GM11168 (cell line): ENCODE measurements around the gene CCDC150.
"Not testable (repeated sequence)": the region's sequence is repeated elsewhere in the genome, so short reads cannot be mapped to it uniquely, and the experiment has no call there.

Experiments
- in situ Hi-C: fragments of 300-500 bp; cut with MboI; formaldehyde crosslinking; loops from one replicate; pipeline ENCODE4 v1.12.0; 2022; ENCODE audit warnings: low sequenced_read_pairs; ENCODE audit not compliant: unreplicated experiment

CCDC150 gene

GRCh38 chr2:196703695-196704094 is 64.2 kb downstream of the CCDC150 start:
- in situ Hi-C loops, result no loop called here

GRCh38 chr2:196710056-196710455 is 70.5 kb downstream of the CCDC150 start:
- in situ Hi-C loops, result not testable (repeated sequence)

- in situ Hi-C loops, result no loop called here
These were observed 72.1 kb downstream of the CCDC150 start for GRCh38 chr2:196711625-196712024.

GRCh38 chr2:196712867-196713266 is 73.4 kb downstream of the CCDC150 start:
- in situ Hi-C loops, result no loop called here

- in situ Hi-C loops, result no loop called here
These were observed 79.0 kb downstream of the CCDC150 start for GRCh38 chr2:196718419-196719109.

GRCh38 chr2:196719110-196719872 is 79.8 kb downstream of the CCDC150 start:
- in situ Hi-C loops, result no loop called here

GRCh38 chr2:196723571-196723970 is 84.1 kb downstream of the CCDC150 start:
- in situ Hi-C loops, result no loop called here

- in situ Hi-C loops, result no loop called here
These were observed 85.7 kb downstream of the CCDC150 start for GRCh38 chr2:196725218-196725617.

- in situ Hi-C loops, result no loop called here
These were observed 86.4 kb downstream of the CCDC150 start for GRCh38 chr2:196725882-196726281.

GRCh38 chr2:196729418-196729817 is 89.9 kb downstream of the CCDC150 start:
- in situ Hi-C loops, result no loop called here

- in situ Hi-C loops, result not testable (repeated sequence)
These were observed 97.1 kb downstream of the CCDC150 start for GRCh38 chr2:196736646-196737045.

- in situ Hi-C loops, result no loop called here
These were observed 97.5 kb downstream of the CCDC150 start for GRCh38 chr2:196737046-196737445.

GRCh38 chr2:196739031-196739430 is 99.5 kb downstream of the CCDC150 start:
- in situ Hi-C loops, result no loop called here

GRCh38 chr2:196742216-196742615 is 102.7 kb downstream of the CCDC150 start:
- in situ Hi-C loops, result no loop called here

GRCh38 chr2:196742685-196743084 is 103.2 kb downstream of the CCDC150 start:
- in situ Hi-C loops, result no loop called here

GRCh38 chr2:196743165-196743564 is 103.7 kb downstream of the CCDC150 start:
- in situ Hi-C loops, result no loop called here

GRCh38 chr2:196745711-196746110 is 106.2 kb downstream of the CCDC150 start:
- in situ Hi-C loops, result no loop called here

- in situ Hi-C loops, result no loop called here
These were observed 107.9 kb downstream of the CCDC150 start for GRCh38 chr2:196747400-196747799.

- in situ Hi-C loops, result no loop called here
These were observed 108.6 kb downstream of the CCDC150 start for GRCh38 chr2:196748123-196748522.

GRCh38 chr2:196750291-196750923 is 110.9 kb downstream of the CCDC150 start:
- in situ Hi-C loops, result loop anchor here (25.0 kb wide), 2 partner anchors 463 to 637 kb away; no protein-coding TSS in a partner anchor

GRCh38 chr2:196750977-196751631 is 111.6 kb downstream of the CCDC150 start:
- in situ Hi-C loops, result loop anchor here (25.0 kb wide), 2 partner anchors 464 to 636 kb away; no protein-coding TSS in a partner anchor
